Progenitor cell of endocrine pancreas (in vitro differentiated cells): ENCODE results near the gene GCNT4. TPM values are rescaled to one million over a fixed set of nuclear protein-coding genes. Genes with fewer than 3 reads are reported as not detected.
"Not testable (repeated sequence)": the region's sequence is repeated elsewhere in the genome, so short reads cannot be mapped to it uniquely, and the experiment has no call there.

ENCODE experiments used
- DNase-seq: peaks from one replicate; pipeline ENCODE4 v3.0.0; 2021; ENCODE audit warnings: low spot score; ENCODE audit not compliant: unreplicated experiment
- H3K27ac Mint-ChIP-seq: 2 replicates; pipeline ENCODE4 v1.8.0; 2021; ENCODE audit warnings: mild to moderate bottlenecking, moderate library complexity, mixed read lengths
- H3K27me3 Mint-ChIP-seq: 2 replicates; pipeline ENCODE4 v1.8.0; 2021; ENCODE audit warnings: mixed read lengths
- H3K36me3 Mint-ChIP-seq: 2 replicates; pipeline ENCODE4 v1.8.0; 2022; ENCODE audit warnings: mixed read lengths; ENCODE audit not compliant: insufficient read depth
- H3K4me1 Mint-ChIP-seq: 2 replicates; pipeline ENCODE4 v1.8.0; 2021; ENCODE audit warnings: low read depth, mixed read lengths
- H3K4me3 Mint-ChIP-seq: 2 replicates; pipeline ENCODE4 v1.8.0; 2021; ENCODE audit warnings: low read depth, mild to moderate bottlenecking, moderate library complexity, mixed read lengths
- H3K9me3 Mint-ChIP-seq: 2 replicates; pipeline ENCODE4 v1.8.0; 2021; ENCODE audit warnings: low read depth, mixed read lengths
- CTCF ChIP-seq: fragments of 200-600 bp; sonication (generic); IDR thresholded peaks from one replicate; pipeline ENCODE4 v1.5.0; 2021; ENCODE audit warnings: antibody characterized with exemption, mild to moderate bottlenecking; ENCODE audit not compliant: unreplicated experiment
- long read RNA-seq: library from polyadenylated mRNA; unstranded; transcript quantifications from one replicate; pipeline ENCODE4 v2.0.0, GENCODE V29; 2020
- total RNA-seq: library from RNA; stranded (reverse); gene quantifications from 2 replicates; pipeline ENCODE4 v1.2.1, GENCODE V29; 2021

Gene GCNT4, protein sequence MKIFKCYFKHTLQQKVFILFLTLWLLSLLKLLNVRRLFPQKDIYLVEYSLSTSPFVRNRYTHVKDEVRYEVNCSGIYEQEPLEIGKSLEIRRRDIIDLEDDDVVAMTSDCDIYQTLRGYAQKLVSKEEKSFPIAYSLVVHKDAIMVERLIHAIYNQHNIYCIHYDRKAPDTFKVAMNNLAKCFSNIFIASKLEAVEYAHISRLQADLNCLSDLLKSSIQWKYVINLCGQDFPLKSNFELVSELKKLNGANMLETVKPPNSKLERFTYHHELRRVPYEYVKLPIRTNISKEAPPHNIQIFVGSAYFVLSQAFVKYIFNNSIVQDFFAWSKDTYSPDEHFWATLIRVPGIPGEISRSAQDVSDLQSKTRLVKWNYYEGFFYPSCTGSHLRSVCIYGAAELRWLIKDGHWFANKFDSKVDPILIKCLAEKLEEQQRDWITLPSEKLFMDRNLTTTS
- 2.5 and 3.3 TPM in 2 replicates for total RNA-seq
- long read RNA-seq: 0 reads

DNA sequence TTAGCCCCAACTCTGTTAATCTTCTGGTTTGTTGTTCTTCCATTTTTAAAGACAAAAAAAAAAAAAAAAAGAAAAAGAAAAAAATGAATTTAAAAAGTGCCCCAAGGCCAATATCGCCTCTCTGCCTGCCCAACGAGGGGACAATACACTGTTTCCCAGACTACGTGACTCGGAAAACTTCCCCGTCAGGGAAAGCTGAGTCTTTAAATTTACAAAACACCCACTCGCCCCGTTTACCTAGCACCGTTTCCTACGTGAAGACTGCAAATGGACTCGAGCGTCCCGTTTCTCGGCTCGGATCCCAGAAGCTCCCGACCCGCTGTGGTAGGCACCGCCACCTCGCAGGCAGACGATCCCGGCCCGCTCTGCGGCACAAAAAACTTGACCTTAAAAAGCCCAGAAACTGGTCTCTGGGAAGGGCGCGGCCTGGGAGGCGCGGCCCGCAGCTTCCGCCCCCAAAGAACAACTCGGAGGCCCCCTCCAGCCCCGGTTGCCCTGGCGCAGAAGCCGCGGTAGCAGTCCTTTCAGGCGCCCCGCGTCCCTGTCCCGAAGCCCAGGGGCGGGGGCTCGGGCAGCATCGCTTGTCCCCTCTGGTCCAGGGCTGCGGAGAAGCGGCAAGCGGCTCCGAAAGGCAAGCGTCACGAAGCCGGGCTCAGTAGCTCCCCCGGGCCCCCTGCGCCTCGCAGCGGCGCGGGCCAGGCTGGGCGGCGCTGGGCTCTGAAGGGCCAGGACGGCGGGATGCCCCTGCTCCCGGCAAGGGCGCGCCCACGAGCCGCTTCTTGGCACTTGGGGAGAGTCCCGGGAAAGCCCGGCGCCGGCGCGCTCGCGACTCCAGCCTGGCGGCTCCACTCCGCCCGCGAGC lies at the start of gene GCNT4:
Gene GCNT4 (minus strand): TSS at position 367 of the 862 bp plus-strand sequence. CDS start 22,521 bp downstream, outside the sequence.
- H3K4me3 Mint-ChIP-seq: peak within 1 kb of the TSS; percentile 82
- peak within 1 kb of the TSS; percentile 82 for H3K27ac Mint-ChIP-seq
- no peaks in the 10 kb centered on the region for H3K36me3 Mint-ChIP-seq
- no peaks in the 10 kb centered on the region for H3K9me3 Mint-ChIP-seq
- peaks cover 52% of the 10 kb centered on the region for H3K27me3 Mint-ChIP-seq
- peaks cover 20% of the 10 kb centered on the region for H3K4me1 Mint-ChIP-seq
- DNase-seq: peak; percentile 36
- TF ChIP-seq CTCF: no peak

DNA sequence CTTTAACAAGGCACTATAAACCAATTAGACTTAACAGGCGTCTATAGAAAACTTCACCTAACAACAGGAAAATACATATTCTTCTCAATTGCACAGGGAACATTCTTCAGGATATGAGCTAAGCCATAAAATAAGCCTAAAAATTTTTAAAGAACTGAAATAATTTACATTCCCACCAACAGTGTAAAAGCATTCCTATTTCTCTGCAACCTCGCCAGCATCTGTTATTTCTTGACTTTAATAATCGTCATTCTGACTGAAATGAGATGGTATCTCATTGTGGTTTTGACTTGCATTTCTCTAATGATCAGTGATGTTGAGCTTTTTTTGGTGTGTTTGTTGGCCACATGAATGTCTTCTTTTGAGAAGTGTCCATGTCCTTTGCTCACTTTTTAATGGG lies 43.6 kb upstream of the GCNT4 start:
- not testable (repeated sequence) for H3K27ac Mint-ChIP-seq, H3K4me1 Mint-ChIP-seq, H3K9me3 Mint-ChIP-seq, H3K27me3 Mint-ChIP-seq, DNase-seq, H3K4me3 Mint-ChIP-seq, H3K36me3 Mint-ChIP-seq

DNA sequence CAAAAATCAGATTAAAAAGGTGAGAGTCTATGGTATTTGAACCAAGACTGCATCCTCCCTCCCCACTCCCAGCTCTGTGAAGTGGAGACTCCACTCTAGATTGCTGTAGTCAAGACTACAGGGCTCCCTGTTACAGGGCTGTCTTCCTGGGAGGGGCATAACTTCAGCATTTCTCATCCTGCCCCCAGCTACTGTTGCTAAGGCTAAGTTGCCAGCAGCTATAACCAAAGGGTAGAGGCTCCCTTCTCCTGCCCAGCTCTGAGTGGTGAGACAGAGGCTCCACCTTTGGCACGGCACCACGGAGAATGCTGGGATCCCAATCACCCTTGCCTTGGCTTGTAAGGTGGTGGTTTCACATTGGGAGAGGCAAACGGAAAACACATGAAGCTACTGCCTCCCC lies 39.2 kb upstream of the GCNT4 start:
- Mint-ChIP-seq H3K4me1 (no peaks in the 10 kb centered on the region), H3K36me3 (no peaks in the 10 kb centered on the region), H3K4me3 (no peak overlapping the region), H3K27ac (no peak overlapping the region), H3K9me3 (no peaks in the 10 kb centered on the region), H3K27me3 (no peaks in the 10 kb centered on the region)
- TF ChIP-seq CTCF: no peak
- no peak for DNase-seq

DNA sequence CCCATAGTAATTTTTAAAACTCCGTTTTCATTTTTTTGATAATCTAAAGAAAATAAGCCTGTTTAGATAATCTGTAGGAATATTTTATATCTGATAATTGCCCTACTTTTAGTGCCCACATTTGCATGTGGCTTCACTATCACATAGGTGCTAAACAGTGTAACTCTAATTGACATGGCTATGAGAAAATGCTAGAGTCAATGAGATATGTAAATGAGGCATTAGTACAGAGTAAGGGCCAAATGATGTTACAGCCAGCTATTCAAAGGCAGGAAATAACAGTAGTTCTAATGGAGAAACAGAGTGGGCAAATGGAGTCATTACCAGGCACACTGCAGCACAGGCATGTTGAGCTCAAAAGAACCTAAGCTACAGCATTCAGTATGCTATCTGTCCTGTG lies 37.3 kb upstream of the GCNT4 start:
- DNase-seq: no peak
- H3K36me3 Mint-ChIP-seq: no peaks in the 10 kb centered on the region
- H3K27me3 Mint-ChIP-seq: no peaks in the 10 kb centered on the region
- no peak for TF ChIP-seq CTCF
- H3K9me3 Mint-ChIP-seq: no peaks in the 10 kb centered on the region
- no peak overlapping the region for H3K27ac Mint-ChIP-seq
- H3K4me1 Mint-ChIP-seq: no peaks in the 10 kb centered on the region
- no peak overlapping the region for H3K4me3 Mint-ChIP-seq

GRCh38 chr5:75089137-75089536 lies 36.8 kb upstream of the GCNT4 start:
- DNase-seq: no peak
- Mint-ChIP-seq H3K27ac (no peak overlapping the region), H3K27me3 (no peaks in the 10 kb centered on the region), H3K36me3 (no peaks in the 10 kb centered on the region), H3K4me3 (no peak overlapping the region), H3K4me1 (no peaks in the 10 kb centered on the region), H3K9me3 (no peaks in the 10 kb centered on the region)
- no peak for TF ChIP-seq CTCF
